Neural progenitor cell (in vitro differentiated cells): ENCODE measurements around the gene PLD5. TPM values are rescaled to one million over a fixed set of nuclear protein-coding genes. Genes with fewer than 3 reads are reported as not detected.

Experiments used
- DNase-seq: peaks from one replicate; pipeline ENCODE4 v3.0.0-alpha.2; 2016; ENCODE audit warnings: low spot score
- H2AFZ ChIP-seq: fragments of 200-600 bp; sonication (generic); replicated peaks from 2 replicates; pipeline ENCODE4 v1.6.1; 2016; ENCODE audit warnings: antibody characterized with exemption
- H3F3A ChIP-seq: fragments of 200-600 bp; sonication (generic); 2 replicates; pipeline ENCODE4 v1.6.1; 2016; ENCODE audit warnings: antibody characterized with exemption, low read depth
- H3K27ac ChIP-seq: fragments of 200-600 bp; sonication (generic); 2 replicates; pipeline ENCODE4 v1.5.1; 2016; ENCODE audit warnings: mild to moderate bottlenecking
- H3K27me3 ChIP-seq: fragments of 200-600 bp; sonication (generic); 2 replicates; pipeline ENCODE4 v1.6.1; 2016; ENCODE audit warnings: mild to moderate bottlenecking, moderate library complexity
- H3K36me3 ChIP-seq: fragments of 200-600 bp; sonication (generic); 2 replicates; pipeline ENCODE4 v1.5.1; 2016
- H3K4me1 ChIP-seq: fragments of 200-600 bp; sonication (generic); 2 replicates; pipeline ENCODE4 v1.6.1; 2016; ENCODE audit warnings: mixed run types
- H3K4me2 ChIP-seq: fragments of 200-600 bp; sonication (generic); 2 replicates; pipeline ENCODE4 v1.6.1; 2016
- H3K4me3 ChIP-seq: fragments of 200-600 bp; sonication (generic); 2 replicates; pipeline ENCODE4 v1.5.1; 2016
- H3K79me2 ChIP-seq: fragments of 200-600 bp; sonication (generic); 2 replicates; pipeline ENCODE4 v1.6.1; 2016; ENCODE audit warnings: low read depth
- H3K9ac ChIP-seq: fragments of 200-600 bp; sonication (generic); 2 replicates; pipeline ENCODE4 v1.6.1; 2016
- H3K9me3 ChIP-seq: fragments of 200-600 bp; sonication (generic); 2 replicates; pipeline ENCODE4 v1.5.1; 2016; ENCODE audit warnings: low read depth
- H4K20me1 ChIP-seq: fragments of 200-600 bp; sonication (generic); 2 replicates; pipeline ENCODE4 v1.6.1; 2016; ENCODE audit warnings: low read depth
- H3K27ac Mint-ChIP-seq: 3 replicates; pipeline ENCODE4 v1.8.0; 2021; ENCODE audit warnings: mixed read lengths
- H3K27me3 Mint-ChIP-seq: 2 replicates; pipeline ENCODE4 v1.8.0; 2022; ENCODE audit warnings: low read depth, mild to moderate bottlenecking, inconsistent platforms, moderate library complexity, mixed read lengths; ENCODE audit not compliant: insufficient read depth
- H3K36me3 Mint-ChIP-seq: 3 replicates; pipeline ENCODE4 v1.8.0; 2021; ENCODE audit warnings: mixed read lengths
- H3K4me1 Mint-ChIP-seq: 3 replicates; pipeline ENCODE4 v1.8.0; 2021; ENCODE audit warnings: mixed read lengths
- H3K4me3 Mint-ChIP-seq: 3 replicates; pipeline ENCODE4 v1.8.0; 2021; ENCODE audit warnings: mild to moderate bottlenecking, moderate library complexity, mixed read lengths
- H3K9me3 Mint-ChIP-seq: 3 replicates; pipeline ENCODE4 v1.8.0; 2020; ENCODE audit warnings: mixed read lengths
- CTCF ChIP-seq: fragments of 200-600 bp; sonication (generic); IDR thresholded peaks from 2 replicates; pipeline ENCODE4 v1.5.1; 2017; ENCODE audit warnings: antibody characterized with exemption, mild to moderate bottlenecking
- EZH2 ChIP-seq: fragments of 200-600 bp; sonication (generic); IDR thresholded peaks from 2 replicates; pipeline ENCODE4 v1.6.1; 2017; ENCODE audit warnings: antibody characterized with exemption, mild to moderate bottlenecking, moderate library complexity
- EZH2phosphoT487 ChIP-seq: fragments of 200-600 bp; sonication (generic); IDR thresholded peaks from 2 replicates; pipeline ENCODE4 v1.6.1; 2017; ENCODE audit warnings: antibody characterized with exemption
- total RNA-seq: library from RNA; depleted of rRNA; stranded (reverse); fragments of >200 nt; gene quantifications from 2 replicates; pipeline ENCODE4 v1.2.3, GENCODE V29; 2015; ENCODE audit warnings: low replicate concordance

The PLD5 gene
- total RNA-seq, 1 donor from 2014 or later, result 1.8 TPM

DNA sequence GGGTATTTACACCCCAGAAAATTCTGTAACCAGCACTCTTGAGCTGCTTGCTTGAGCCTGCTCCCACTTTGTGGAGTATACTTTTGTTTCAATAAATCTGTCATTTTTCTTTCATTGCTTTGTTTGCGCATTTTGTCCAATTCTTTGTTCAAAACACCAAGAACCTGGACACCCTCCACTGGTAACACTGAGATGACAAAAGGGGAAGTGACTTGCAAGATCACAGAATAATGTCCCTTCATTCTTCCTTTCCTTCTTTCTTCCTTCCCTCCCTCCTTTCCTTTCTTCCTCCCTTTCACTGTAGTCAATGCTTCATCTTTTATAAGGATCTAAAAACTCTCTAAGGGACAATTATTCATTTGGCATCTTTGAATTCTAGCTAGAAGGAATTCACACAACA is 391.1 kb downstream of the PLD5 start:
- H3K27ac Mint-ChIP-seq, result no peak overlapping the region

GRCh38 chr1:242132121-242132817 is 392.2 kb downstream of the PLD5 start:
- H4K20me1 ChIP-seq, result no peaks in the 10 kb centered on the region
- H3K4me2 ChIP-seq, result no peak overlapping the region
- Mint-ChIP-seq H3K4me1 (peaks cover 14% of the 10 kb centered on the region), H3K9me3 (peaks cover 10% of the 10 kb centered on the region), H3K36me3 (no peaks in the 10 kb centered on the region), H3K27ac (no peak overlapping the region), H3K27me3 (peaks cover 3% of the 10 kb centered on the region), H3K4me3 (no peak overlapping the region)
- no peaks in the 10 kb centered on the region for H3K4me1 ChIP-seq
- H3K27me3 ChIP-seq, result no peaks in the 10 kb centered on the region
- H3K4me3 ChIP-seq, result no peak overlapping the region
- H3K79me2 ChIP-seq, result no peaks in the 10 kb centered on the region
- H3K9ac ChIP-seq, result no peak overlapping the region
- no peaks in the 10 kb centered on the region for H3K9me3 ChIP-seq
- H3K27ac ChIP-seq, result no peak overlapping the region
- H3K36me3 ChIP-seq, result no peaks in the 10 kb centered on the region
- no peak overlapping the region for H2AFZ ChIP-seq
- no peaks in the 10 kb centered on the region for H3F3A ChIP-seq
- DNase-seq, result no peak
- TF ChIP-seq EZH2phosphoT487 (no peak), CTCF (no peak), EZH2 (no peak)

More for the DNA sequence above, 391.1 kb downstream of the PLD5 start:
- H4K20me1 ChIP-seq, result no peaks in the 10 kb centered on the region
- no peaks in the 10 kb centered on the region for H3K9me3 ChIP-seq
- H3K36me3 Mint-ChIP-seq, result no peaks in the 10 kb centered on the region
- DNase-seq, result no peak
- H3K79me2 ChIP-seq, result no peaks in the 10 kb centered on the region
- no peak for TF ChIP-seq EZH2phosphoT487
- no peak for TF ChIP-seq EZH2
- TF ChIP-seq CTCF, result no peak
- H3K4me1 Mint-ChIP-seq, result peaks cover 12% of the 10 kb centered on the region
- no peaks in the 10 kb centered on the region for H3F3A ChIP-seq
- no peak overlapping the region for H3K27ac ChIP-seq
- no peak overlapping the region for H2AFZ ChIP-seq
- no peak overlapping the region for H3K4me3 ChIP-seq
- H3K36me3 ChIP-seq, result no peaks in the 10 kb centered on the region
- H3K4me1 ChIP-seq, result no peaks in the 10 kb centered on the region
- peaks cover 3% of the 10 kb centered on the region for H3K27me3 Mint-ChIP-seq
- H3K9me3 Mint-ChIP-seq, result peaks cover 10% of the 10 kb centered on the region
- no peak overlapping the region for H3K4me3 Mint-ChIP-seq
- H3K27me3 ChIP-seq, result no peaks in the 10 kb centered on the region
- H3K4me2 ChIP-seq, result no peak overlapping the region
- no peak overlapping the region for H3K9ac ChIP-seq

- TF ChIP-seq CTCF (peak; percentile 62), EZH2 (no peak)
- Histone ChIP-seq H3K9ac (no peak overlapping the region), H3K27me3 (no peaks in the 10 kb centered on the region), H3K36me3 (no peaks in the 10 kb centered on the region), H3K4me1 (no peaks in the 10 kb centered on the region), H4K20me1 (no peaks in the 10 kb centered on the region), H3K4me2 (no peak overlapping the region), H2AFZ (no peak overlapping the region), H3K4me3 (no peak overlapping the region), H3K27ac (no peak overlapping the region), H3F3A (no peaks in the 10 kb centered on the region), H3K79me2 (no peaks in the 10 kb centered on the region), H3K9me3 (no peaks in the 10 kb centered on the region)
- no peaks in the 10 kb centered on the region for H3K36me3 Mint-ChIP-seq
- H3K27ac Mint-ChIP-seq, result no peak overlapping the region
- DNase-seq, result peak; percentile 45
- H3K9me3 Mint-ChIP-seq, result peaks cover 9% of the 10 kb centered on the region
- peaks cover 3% of the 10 kb centered on the region for H3K27me3 Mint-ChIP-seq
- H3K4me3 Mint-ChIP-seq, result no peak overlapping the region
- peaks cover 14% of the 10 kb centered on the region for H3K4me1 Mint-ChIP-seq
Observed at GRCh38 chr1:242128951-242129502, 395.5 kb downstream of the PLD5 start.
